Measurements from ENCODE around the gene TCF7L2.

The TCF7L2 gene

DNA sequence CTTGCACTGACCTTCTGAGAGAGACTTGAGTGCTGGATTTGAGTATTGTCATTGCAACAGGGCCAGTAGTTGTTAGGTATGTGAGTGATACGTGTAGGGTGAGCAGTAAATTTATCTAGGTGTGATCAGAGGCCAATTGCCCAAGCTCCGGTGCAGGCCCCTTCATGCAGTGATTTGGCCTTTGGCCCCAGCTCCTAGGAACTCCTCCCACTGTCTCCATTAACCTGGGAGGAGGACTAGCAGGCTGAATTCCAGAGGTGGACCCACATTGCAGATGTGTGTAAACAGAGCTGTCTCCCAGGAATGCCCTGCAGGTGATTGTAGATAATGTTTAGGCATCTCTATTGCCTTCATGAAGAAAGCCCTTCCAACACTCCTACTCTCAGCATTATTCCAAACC is 19.5 kb downstream of the TCF7L2 start:
- no peak for ATAC-seq
- TF ChIP-seq ZFP30 (CRISPR knock-in tag; IDR thresholded peaks at IDR 0.05) (no peak), ZNF565 (CRISPR knock-in tag; conservative IDR thresholded peaks at IDR 0.05; ENCODE audit: low read depth) (no peak), OSR1 (CRISPR knock-in tag; IDR thresholded peaks at IDR 0.05) (no peak)

DNA sequence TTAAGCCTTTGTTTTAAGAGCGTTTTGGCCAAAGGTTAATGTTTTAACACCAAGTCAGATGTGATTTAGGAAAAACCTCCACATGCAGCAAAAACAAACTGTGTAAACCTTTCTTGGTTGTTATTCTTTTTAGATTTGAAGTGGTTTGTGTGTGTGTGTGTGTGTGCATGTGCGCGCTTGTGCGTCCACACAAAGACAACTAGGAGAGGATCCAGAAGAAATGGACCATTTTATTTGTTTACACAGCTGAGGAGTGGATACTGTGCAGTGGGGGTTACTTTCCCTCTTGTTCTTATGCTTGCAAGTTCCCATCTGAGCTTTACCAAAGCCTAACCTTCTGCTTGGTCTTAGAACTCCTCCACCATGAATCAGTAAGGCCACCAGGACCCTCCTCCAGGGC is 20.0 kb downstream of the TCF7L2 start:
- TF ChIP-seq ZC3H10 (CRISPR knock-in tag; IDR thresholded peaks at IDR 0.05) (no peak), RARB (CRISPR knock-in tag; IDR thresholded peaks at IDR 0.05) (no peak), GLIS3 (CRISPR knock-in tag; IDR thresholded peaks at IDR 0.05) (no peak), ARNTL (CRISPR knock-in tag; IDR thresholded peaks at IDR 0.05; ENCODE audit: borderline replicate concordance, low read depth) (no peak), ZNF70 (CRISPR knock-in tag; IDR thresholded peaks at IDR 0.05) (no peak), ESRRG (CRISPR knock-in tag; IDR thresholded peaks at IDR 0.05) (no peak), BACH2 (CRISPR knock-in tag; IDR thresholded peaks at IDR 0.05; ENCODE audit: borderline replicate concordance) (no peak), ZFP30 (CRISPR knock-in tag; IDR thresholded peaks at IDR 0.05) (no peak), TCF4 (CRISPR knock-in tag; IDR thresholded peaks at IDR 0.05; ENCODE audit: borderline replicate concordance) (no peak), ISL1 (CRISPR knock-in tag; IDR thresholded peaks at IDR 0.05) (no peak), SNAI2 (CRISPR knock-in tag; IDR thresholded peaks at IDR 0.05) (no peak), ZNF8 (CRISPR knock-in tag; IDR thresholded peaks at IDR 0.05) (no peak), CSDC2 (CRISPR knock-in tag; IDR thresholded peaks at IDR 0.05) (no peak)
- TF ChIP-seq, protein P1, sequence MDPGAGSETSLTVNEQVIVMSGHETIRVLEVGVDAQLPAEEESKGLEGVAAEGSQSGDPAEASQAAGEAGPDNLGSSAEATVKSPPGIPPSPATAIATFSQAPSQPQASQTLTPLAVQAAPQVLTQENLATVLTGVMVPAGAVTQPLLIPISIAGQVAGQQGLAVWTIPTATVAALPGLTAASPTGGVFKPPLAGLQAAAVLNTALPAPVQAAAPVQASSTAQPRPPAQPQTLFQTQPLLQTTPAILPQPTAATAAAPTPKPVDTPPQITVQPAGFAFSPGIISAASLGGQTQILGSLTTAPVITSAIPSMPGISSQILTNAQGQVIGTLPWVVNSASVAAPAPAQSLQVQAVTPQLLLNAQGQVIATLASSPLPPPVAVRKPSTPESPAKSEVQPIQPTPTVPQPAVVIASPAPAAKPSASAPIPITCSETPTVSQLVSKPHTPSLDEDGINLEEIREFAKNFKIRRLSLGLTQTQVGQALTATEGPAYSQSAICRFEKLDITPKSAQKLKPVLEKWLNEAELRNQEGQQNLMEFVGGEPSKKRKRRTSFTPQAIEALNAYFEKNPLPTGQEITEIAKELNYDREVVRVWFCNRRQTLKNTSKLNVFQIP (CRISPR knock-in tag; IDR thresholded peaks at IDR 0.05; ENCODE audit: borderline replicate concordance, low read depth) = no peak
- TF ChIP-seq, protein P2, sequence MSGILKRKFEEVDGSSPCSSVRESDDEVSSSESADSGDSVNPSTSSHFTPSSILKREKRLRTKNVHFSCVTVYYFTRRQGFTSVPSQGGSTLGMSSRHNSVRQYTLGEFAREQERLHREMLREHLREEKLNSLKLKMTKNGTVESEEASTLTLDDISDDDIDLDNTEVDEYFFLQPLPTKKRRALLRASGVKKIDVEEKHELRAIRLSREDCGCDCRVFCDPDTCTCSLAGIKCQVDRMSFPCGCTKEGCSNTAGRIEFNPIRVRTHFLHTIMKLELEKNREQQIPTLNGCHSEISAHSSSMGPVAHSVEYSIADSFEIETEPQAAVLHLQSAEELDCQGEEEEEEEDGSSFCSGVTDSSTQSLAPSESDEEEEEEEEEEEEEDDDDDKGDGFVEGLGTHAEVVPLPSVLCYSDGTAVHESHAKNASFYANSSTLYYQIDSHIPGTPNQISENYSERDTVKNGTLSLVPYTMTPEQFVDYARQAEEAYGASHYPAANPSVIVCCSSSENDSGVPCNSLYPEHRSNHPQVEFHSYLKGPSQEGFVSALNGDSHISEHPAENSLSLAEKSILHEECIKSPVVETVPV (CRISPR knock-in tag; IDR thresholded peaks at IDR 0.05) = no peak
- TF ChIP-seq, protein P3, sequence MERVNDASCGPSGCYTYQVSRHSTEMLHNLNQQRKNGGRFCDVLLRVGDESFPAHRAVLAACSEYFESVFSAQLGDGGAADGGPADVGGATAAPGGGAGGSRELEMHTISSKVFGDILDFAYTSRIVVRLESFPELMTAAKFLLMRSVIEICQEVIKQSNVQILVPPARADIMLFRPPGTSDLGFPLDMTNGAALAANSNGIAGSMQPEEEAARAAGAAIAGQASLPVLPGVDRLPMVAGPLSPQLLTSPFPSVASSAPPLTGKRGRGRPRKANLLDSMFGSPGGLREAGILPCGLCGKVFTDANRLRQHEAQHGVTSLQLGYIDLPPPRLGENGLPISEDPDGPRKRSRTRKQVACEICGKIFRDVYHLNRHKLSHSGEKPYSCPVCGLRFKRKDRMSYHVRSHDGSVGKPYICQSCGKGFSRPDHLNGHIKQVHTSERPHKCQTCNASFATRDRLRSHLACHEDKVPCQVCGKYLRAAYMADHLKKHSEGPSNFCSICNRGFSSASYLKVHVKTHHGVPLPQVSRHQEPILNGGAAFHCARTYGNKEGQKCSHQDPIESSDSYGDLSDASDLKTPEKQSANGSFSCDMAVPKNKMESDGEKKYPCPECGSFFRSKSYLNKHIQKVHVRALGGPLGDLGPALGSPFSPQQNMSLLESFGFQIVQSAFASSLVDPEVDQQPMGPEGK (CRISPR knock-in tag; IDR thresholded peaks at IDR 0.05; ENCODE audit: borderline replicate concordance) = no peak
- no peak for ATAC-seq

DNA sequence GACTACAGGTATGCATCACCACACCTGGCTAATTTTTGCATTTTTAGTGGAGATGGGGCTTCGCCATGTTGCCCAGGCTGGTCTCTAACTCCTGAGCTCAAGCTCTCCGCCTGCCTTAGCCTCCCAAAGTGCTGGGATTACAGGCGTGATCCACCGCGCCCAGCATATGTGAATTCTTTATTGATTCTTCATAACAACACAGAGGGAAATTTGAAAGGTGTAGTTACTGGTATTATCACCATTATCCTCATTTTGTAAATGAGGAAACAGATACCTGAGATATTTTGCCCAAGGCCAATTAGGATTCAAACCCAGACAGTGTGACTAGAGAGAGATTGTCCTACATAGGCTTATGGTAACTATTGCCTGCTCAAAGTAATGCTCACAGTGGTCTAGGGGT is 22.6 kb downstream of the TCF7L2 start:
- TF ChIP-seq BACH2 (CRISPR knock-in tag; IDR thresholded peaks at IDR 0.05; ENCODE audit: borderline replicate concordance) = no peak

DNA sequence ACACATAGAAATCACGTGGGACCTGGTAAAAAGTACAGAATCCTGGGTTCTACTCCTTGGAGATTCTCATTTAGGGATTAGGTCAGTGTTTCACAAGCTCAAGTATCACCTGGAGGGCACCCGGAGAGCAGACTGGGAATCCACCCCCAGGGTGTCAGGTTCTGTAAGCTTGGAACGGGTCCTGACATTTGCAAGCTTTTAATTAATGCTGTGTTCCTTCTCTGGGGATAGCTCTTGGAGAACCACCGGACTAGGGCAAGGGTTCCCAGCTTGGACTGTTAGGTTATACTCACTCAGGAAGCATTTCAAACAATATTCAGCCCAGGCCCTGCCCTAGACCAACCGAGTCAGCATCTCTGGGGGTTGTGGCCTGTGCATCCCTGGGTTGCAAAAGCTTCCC is 23.0 kb downstream of the TCF7L2 start:
- no peak for ATAC-seq
- TF ChIP-seq PPARA (CRISPR knock-in tag; IDR thresholded peaks at IDR 0.05; ENCODE audit: borderline replicate concordance) = no peak
- TF ChIP-seq GLIS3 (CRISPR knock-in tag; IDR thresholded peaks at IDR 0.05) = no peak
- TF ChIP-seq, protein P2 (CRISPR knock-in tag; IDR thresholded peaks at IDR 0.05) = no peak
- TF ChIP-seq, protein P3 (CRISPR knock-in tag; IDR thresholded peaks at IDR 0.05; ENCODE audit: borderline replicate concordance) = no peak
- TF ChIP-seq, protein P4, sequence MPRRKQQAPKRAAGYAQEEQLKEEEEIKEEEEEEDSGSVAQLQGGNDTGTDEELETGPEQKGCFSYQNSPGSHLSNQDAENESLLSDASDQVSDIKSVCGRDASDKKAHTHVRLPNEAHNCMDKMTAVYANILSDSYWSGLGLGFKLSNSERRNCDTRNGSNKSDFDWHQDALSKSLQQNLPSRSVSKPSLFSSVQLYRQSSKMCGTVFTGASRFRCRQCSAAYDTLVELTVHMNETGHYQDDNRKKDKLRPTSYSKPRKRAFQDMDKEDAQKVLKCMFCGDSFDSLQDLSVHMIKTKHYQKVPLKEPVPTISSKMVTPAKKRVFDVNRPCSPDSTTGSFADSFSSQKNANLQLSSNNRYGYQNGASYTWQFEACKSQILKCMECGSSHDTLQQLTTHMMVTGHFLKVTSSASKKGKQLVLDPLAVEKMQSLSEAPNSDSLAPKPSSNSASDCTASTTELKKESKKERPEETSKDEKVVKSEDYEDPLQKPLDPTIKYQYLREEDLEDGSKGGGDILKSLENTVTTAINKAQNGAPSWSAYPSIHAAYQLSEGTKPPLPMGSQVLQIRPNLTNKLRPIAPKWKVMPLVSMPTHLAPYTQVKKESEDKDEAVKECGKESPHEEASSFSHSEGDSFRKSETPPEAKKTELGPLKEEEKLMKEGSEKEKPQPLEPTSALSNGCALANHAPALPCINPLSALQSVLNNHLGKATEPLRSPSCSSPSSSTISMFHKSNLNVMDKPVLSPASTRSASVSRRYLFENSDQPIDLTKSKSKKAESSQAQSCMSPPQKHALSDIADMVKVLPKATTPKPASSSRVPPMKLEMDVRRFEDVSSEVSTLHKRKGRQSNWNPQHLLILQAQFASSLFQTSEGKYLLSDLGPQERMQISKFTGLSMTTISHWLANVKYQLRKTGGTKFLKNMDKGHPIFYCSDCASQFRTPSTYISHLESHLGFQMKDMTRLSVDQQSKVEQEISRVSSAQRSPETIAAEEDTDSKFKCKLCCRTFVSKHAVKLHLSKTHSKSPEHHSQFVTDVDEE (CRISPR knock-in tag; IDR thresholded peaks at IDR 0.05) = no peak
- no peak for TF ChIP-seq TCF4 (CRISPR knock-in tag; IDR thresholded peaks at IDR 0.05; ENCODE audit: borderline replicate concordance)
- TF ChIP-seq, protein P1 (CRISPR knock-in tag; IDR thresholded peaks at IDR 0.05; ENCODE audit: borderline replicate concordance, low read depth) = no peak
- TF ChIP-seq, protein P5, sequence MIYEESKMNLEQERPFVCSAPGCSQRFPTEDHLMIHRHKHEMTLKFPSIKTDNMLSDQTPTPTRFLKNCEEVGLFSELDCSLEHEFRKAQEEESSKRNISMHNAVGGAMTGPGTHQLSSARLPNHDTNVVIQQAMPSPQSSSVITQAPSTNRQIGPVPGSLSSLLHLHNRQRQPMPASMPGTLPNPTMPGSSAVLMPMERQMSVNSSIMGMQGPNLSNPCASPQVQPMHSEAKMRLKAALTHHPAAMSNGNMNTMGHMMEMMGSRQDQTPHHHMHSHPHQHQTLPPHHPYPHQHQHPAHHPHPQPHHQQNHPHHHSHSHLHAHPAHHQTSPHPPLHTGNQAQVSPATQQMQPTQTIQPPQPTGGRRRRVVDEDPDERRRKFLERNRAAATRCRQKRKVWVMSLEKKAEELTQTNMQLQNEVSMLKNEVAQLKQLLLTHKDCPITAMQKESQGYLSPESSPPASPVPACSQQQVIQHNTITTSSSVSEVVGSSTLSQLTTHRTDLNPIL (CRISPR knock-in tag; IDR thresholded peaks at IDR 0.05; ENCODE audit: low read depth) = no peak
- TF ChIP-seq ZNF8 (CRISPR knock-in tag; IDR thresholded peaks at IDR 0.05) = no peak
- no peak for TF ChIP-seq CSDC2 (CRISPR knock-in tag; IDR thresholded peaks at IDR 0.05)
- no peak for TF ChIP-seq ZFP30 (CRISPR knock-in tag; IDR thresholded peaks at IDR 0.05)
- no peak for TF ChIP-seq ZC3H10 (CRISPR knock-in tag; IDR thresholded peaks at IDR 0.05)
- no peak for TF ChIP-seq SNAI2 (CRISPR knock-in tag; IDR thresholded peaks at IDR 0.05)
- TF ChIP-seq ARNTL (CRISPR knock-in tag; IDR thresholded peaks at IDR 0.05; ENCODE audit: borderline replicate concordance, low read depth) = no peak
- no peak for TF ChIP-seq BACH2 (CRISPR knock-in tag; IDR thresholded peaks at IDR 0.05; ENCODE audit: borderline replicate concordance)
- TF ChIP-seq ZNF70 (CRISPR knock-in tag; IDR thresholded peaks at IDR 0.05) = no peak

More for the DNA sequence above, 22.6 kb downstream of the TCF7L2 start:
- ATAC-seq = no peak

Measured in SK-N-SH treated with all-trans-retinoic acid at 6 μM for 48 hours (cell line).